Endothelial cell of umbilical vein (primary cell): ENCODE data around the gene FNBP1L. TPM values are rescaled to one million over a fixed set of nuclear protein-coding genes. Genes with fewer than 3 reads are reported as not detected.

ENCODE experiments used
- BruUV-seq: library from RNA; stranded (reverse); fragments of 400-500 nt; replicated peaks from 2 replicates; lab custom pipeline; 2021; lab: Mats Ljungman, UMichigan
- CTCF ChIA-PET: fragments of 300-600, 350-600 bp; sonication (Branson Sonifier 250); formaldehyde crosslinking; loops from one replicate; lab custom pipeline; 2021; ENCODE audit warnings: antibody characterized with exemption, inconsistent platforms; lab: Charles Lee
- POLR2A ChIA-PET: fragments of 300-600, 350-600 bp; sonication (Branson Sonifier 250); formaldehyde crosslinking; loops from one replicate; lab custom pipeline; 2021; ENCODE audit warnings: antibody characterized with exemption, inconsistent platforms; lab: Charles Lee
- DNase-seq: peaks from one replicate; pipeline ENCODE4 v3.0.0-alpha.2; 2011; ENCODE audit warnings: low read depth, low spot score
- FAIRE-seq: peaks from 2 replicates; lab custom pipeline; 2011; peaks lifted over from hg19 to GRCh38; lab: Jason Lieb, UNC
- H2AFZ ChIP-seq: 2 replicates; pipeline ENCODE4 v1.6.0; 2012; ENCODE audit warnings: low read depth, low read length, control low read depth, inconsistent platforms
- H3K27ac ChIP-seq: 2 replicates; pipeline ENCODE4 v1.5.1; 2011; ENCODE audit warnings: low read depth, mild to moderate bottlenecking, control low read depth, low read length, moderate library complexity; ENCODE audit not compliant: insufficient read depth
- H3K27me3 ChIP-seq, 2 experiments: 2 replicates each; pipeline versions ENCODE4 v1.6.0 to v1.6.1; 2011; ENCODE audit warnings: low read length in 2 of 2, mixed read lengths in 1 of 2; ENCODE audit not compliant: control insufficient read depth in 2 of 2, insufficient read depth in 2 of 2
- H3K36me3 ChIP-seq, 2 experiments: 2 replicates in 1 of 2; 3 replicates in 1 of 2; pipeline ENCODE4 v1.5.1; 2011; ENCODE audit warnings: low read length in 2 of 2, mild to moderate bottlenecking in 1 of 2, moderate library complexity in 1 of 2; ENCODE audit not compliant: control insufficient read depth in 2 of 2, insufficient read depth in 2 of 2; ENCODE audit errors: extremely low read depth in 1 of 2
- H3K4me1 ChIP-seq: 3 replicates; pipeline ENCODE4 v1.5.1; 2011; ENCODE audit warnings: mild to moderate bottlenecking, low read length; ENCODE audit not compliant: control insufficient read depth, insufficient read depth; ENCODE audit errors: extremely low read depth
- H3K4me2 ChIP-seq: 2 replicates; pipeline ENCODE4 v1.6.1; 2011; ENCODE audit warnings: low read length, control low read depth, mixed read lengths; ENCODE audit not compliant: insufficient read depth
- H3K4me3 ChIP-seq, 3 experiments: fragments of 200-600 bp in 1 of 3; sonication (generic), shearing (Covaris generic) in 1 of 3; replicated peaks in 1 of 3; 2 replicates each; pipeline ENCODE4 v1.5.1; 2011 to 2016; ENCODE audit warnings: control low read depth in 3 of 3, low read length in 3 of 3, mild to moderate bottlenecking in 2 of 3, inconsistent platforms in 1 of 3, low read depth in 1 of 3, moderate library complexity in 1 of 3; ENCODE audit not compliant: insufficient read depth in 1 of 3
- H3K79me2 ChIP-seq: 2 replicates; pipeline ENCODE4 v1.6.0; 2012; ENCODE audit warnings: low read length, inconsistent platforms; ENCODE audit not compliant: control insufficient read depth, insufficient read depth
- H3K9ac ChIP-seq: replicated peaks from 2 replicates; pipeline ENCODE3; 2011; ENCODE audit warnings: low read length, control low read depth; ENCODE audit not compliant: insufficient read depth; ENCODE audit errors: extremely low read depth
- H3K9me1 ChIP-seq: replicated peaks from 3 replicates; pipeline ENCODE4 v1.6.0; 2011; ENCODE audit warnings: mild to moderate bottlenecking, low read length; ENCODE audit not compliant: control insufficient read depth, insufficient read depth; ENCODE audit errors: extremely low read depth
- H3K9me3 ChIP-seq: replicated peaks from 2 replicates; pipeline ENCODE4 v1.5.1; 2012; ENCODE audit warnings: low read length, inconsistent platforms; ENCODE audit not compliant: control insufficient read depth, insufficient read depth
- H4K20me1 ChIP-seq: replicated peaks from 2 replicates; pipeline ENCODE3; 2011; ENCODE audit warnings: mild to moderate bottlenecking, low read length; ENCODE audit not compliant: control insufficient read depth, insufficient read depth; ENCODE audit errors: extremely low read depth
- EZH2 ChIP-seq: IDR thresholded peaks from 2 replicates; pipeline ENCODE4 v1.6.1; 2012; ENCODE audit warnings: borderline replicate concordance, low read depth, mild to moderate bottlenecking, moderate library complexity, low read length, inconsistent platforms; ENCODE audit not compliant: severe bottlenecking
- FOS ChIP-seq: IDR thresholded peaks from 2 replicates; pipeline ENCODE4 v1.6.1; 2011; ENCODE audit warnings: mild to moderate bottlenecking, low read length, moderate library complexity, borderline replicate concordance; ENCODE audit not compliant: insufficient read depth
- GATA2 ChIP-seq: IDR thresholded peaks from 2 replicates; pipeline ENCODE4 v1.7.0; 2011; ENCODE audit warnings: low read depth, mild to moderate bottlenecking, moderate library complexity, mixed read lengths, low read length; ENCODE audit not compliant: insufficient read length, insufficient read depth
- JUN ChIP-seq: IDR thresholded peaks from 2 replicates; pipeline ENCODE4 v1.6.1; 2011; ENCODE audit warnings: borderline replicate concordance, low read depth; ENCODE audit not compliant: insufficient read length, insufficient read depth
- MYC ChIP-seq: IDR thresholded peaks from one replicate; pipeline ENCODE4 v1.6.1; 2011; ENCODE audit warnings: mild to moderate bottlenecking, low read depth, low read length
- POLR2A ChIP-seq: IDR thresholded peaks from 2 replicates; pipeline ENCODE4 v1.6.1; 2012; ENCODE audit warnings: low read depth, mild to moderate bottlenecking, control low read depth, low read length
- POLR2AphosphoS5 ChIP-seq: IDR thresholded peaks from 2 replicates; pipeline ENCODE4 v1.6.1; 2012; ENCODE audit warnings: low read depth, mild to moderate bottlenecking, control low read depth, low read length, moderate library complexity; ENCODE audit not compliant: insufficient read depth
- dilution Hi-C: fragments of 300-500 bp; cut with MboI; formaldehyde crosslinking; loops from one replicate; pipeline ENCODE4 v1.15.0; 2019; ENCODE audit warnings: low sequenced_read_pairs; ENCODE audit not compliant: extremely low pct_ligation_motif_present
- intact Hi-C: fragments of 100-400 bp; cut with micrococcal nuclease; formaldehyde crosslinking; loops from one replicate; pipeline ENCODE4 v1.10.0; 2022
- polyA plus RNA-seq, 4 experiments: library from polyadenylated mRNA; depleted of rRNA in 3 of 4; stranded (reverse) in 3 of 4; unstranded in 1 of 4; fragments of >200 nt; gene quantifications; 2 replicates each; pipeline versions ENCODE4 v1.2.1 to v1.2.3, GENCODE V29; 2011 to 2012; ENCODE audit warnings: missing spikeins in 1 of 4
- total RNA-seq: library from RNA; stranded (reverse); gene quantifications from 2 replicates; pipeline ENCODE4 v1.2.3, GENCODE V29; 2021
- TF ChIP-seq, protein P1 (sequence below), 2 donors: IDR thresholded peaks; 1 replicate in 1 of 2; 2 replicates in 1 of 2; pipeline ENCODE4 v1.5.1; 2011; ENCODE audit warnings: low read length in 2 of 2, mild to moderate bottlenecking in 2 of 2, moderate library complexity in 2 of 2, control low read depth in 1 of 2, inconsistent platforms in 1 of 2, low read depth in 1 of 2; ENCODE audit not compliant: insufficient read depth in 1 of 2; ENCODE audit errors: extremely low read depth in 1 of 2
- TF ChIP-seq, protein P2 (sequence below): IDR thresholded peaks from 2 replicates; pipeline ENCODE4 v1.6.1; 2011; ENCODE audit not compliant: insufficient read depth, insufficient read length

FNBP1L gene
- total and polyA plus RNA-seq, 2 donors (not counting 3 experiments of a cell fraction or from before 2014, with no cell fraction given) = 28.1 to 56.4 TPM

DNA sequence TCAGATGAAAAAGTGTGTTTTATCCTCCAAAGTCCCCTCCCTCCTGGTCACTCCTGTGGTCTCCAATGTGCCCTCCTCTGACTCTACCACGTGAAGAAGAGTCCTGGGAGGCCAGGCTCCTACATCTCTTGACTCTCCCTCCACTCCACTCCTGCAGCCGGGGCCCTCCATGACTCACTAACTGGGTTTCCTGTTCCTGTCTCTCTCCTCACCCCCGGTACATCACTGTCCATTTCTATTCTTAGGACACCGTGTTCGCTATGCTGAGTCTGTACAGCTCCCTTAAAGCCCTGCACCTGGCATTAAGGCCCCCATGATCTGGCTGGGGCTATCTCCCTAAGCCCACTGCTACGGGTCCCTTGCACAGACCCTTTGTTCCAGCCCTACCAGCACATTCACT lies 140.3 kb downstream of the FNBP1L start:
- Histone ChIP-seq H4K20me1 (no peaks in the 10 kb centered on the region), H3K79me2 (peaks cover 52% of the 10 kb centered on the region), H3K9me1 (no peaks in the 10 kb centered on the region), H3K4me3 (no peak overlapping the region), H3K9ac (no peak overlapping the region), H3K4me2 (peak overlapping the region; percentile 32), H3K4me1 (peaks cover 32% of the 10 kb centered on the region), H3K27me3 (no peaks in the 10 kb centered on the region), H2AFZ (no peak overlapping the region), H3K27ac (peak overlapping the region; percentile 60), H3K36me3 (peaks cover 13 to 17% of the 10 kb centered on the region in 2 experiments), H3K9me3 (no peaks in the 10 kb centered on the region)
- TF ChIP-seq FOS (peak; percentile 65), JUN (peak; percentile 40), GATA2 (no peak), MYC (no peak), POLR2A (no peak), POLR2AphosphoS5 (peak; percentile 30), EZH2 (no peak)
- TF ChIP-seq, protein P1, sequence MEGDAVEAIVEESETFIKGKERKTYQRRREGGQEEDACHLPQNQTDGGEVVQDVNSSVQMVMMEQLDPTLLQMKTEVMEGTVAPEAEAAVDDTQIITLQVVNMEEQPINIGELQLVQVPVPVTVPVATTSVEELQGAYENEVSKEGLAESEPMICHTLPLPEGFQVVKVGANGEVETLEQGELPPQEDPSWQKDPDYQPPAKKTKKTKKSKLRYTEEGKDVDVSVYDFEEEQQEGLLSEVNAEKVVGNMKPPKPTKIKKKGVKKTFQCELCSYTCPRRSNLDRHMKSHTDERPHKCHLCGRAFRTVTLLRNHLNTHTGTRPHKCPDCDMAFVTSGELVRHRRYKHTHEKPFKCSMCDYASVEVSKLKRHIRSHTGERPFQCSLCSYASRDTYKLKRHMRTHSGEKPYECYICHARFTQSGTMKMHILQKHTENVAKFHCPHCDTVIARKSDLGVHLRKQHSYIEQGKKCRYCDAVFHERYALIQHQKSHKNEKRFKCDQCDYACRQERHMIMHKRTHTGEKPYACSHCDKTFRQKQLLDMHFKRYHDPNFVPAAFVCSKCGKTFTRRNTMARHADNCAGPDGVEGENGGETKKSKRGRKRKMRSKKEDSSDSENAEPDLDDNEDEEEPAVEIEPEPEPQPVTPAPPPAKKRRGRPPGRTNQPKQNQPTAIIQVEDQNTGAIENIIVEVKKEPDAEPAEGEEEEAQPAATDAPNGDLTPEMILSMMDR (IDR thresholded peaks at IDR 0.05; ENCODE audit: extremely low read depth in 1 of 2, insufficient read depth in 1 of 2, low read depth in 1 of 2, low read length in 2 of 2) = no peak
- TF ChIP-seq, protein P2, sequence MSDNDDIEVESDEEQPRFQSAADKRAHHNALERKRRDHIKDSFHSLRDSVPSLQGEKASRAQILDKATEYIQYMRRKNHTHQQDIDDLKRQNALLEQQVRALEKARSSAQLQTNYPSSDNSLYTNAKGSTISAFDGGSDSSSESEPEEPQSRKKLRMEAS = no peak
- dilution Hi-C loops (no loop called here), intact Hi-C loops (loop anchor here (1.0 to 2.0 kb wide), 2 partner anchors 37 to 258 kb away; no protein-coding TSS in a partner anchor)
- POLR2A ChIA-PET = no interaction called here
- DNase-seq = peak; percentile 56
- peak; percentile 89 for FAIRE-seq
- CTCF ChIA-PET = interaction anchor here (0.7 to 2.3 kb wide), 9 partner anchors 17 to 283 kb away, joined by 3 to 12 read pairs (median 4); no protein-coding TSS in a partner anchor
- no TSS peak for BruUV-seq
